Epidermal melanocyte (primary cell): ENCODE measurements around the gene ARMC10.
"Not testable (repeated sequence)": the region's sequence is repeated elsewhere in the genome, so short reads cannot be mapped to it uniquely, and the experiment has no call there.

Experiments used
- DNase-seq: peaks from one replicate; pipeline ENCODE4 v3.0.0; 2011; ENCODE audit warnings: low spot score; ENCODE audit not compliant: insufficient read length

Gene ARMC10

GRCh38 chr7:103078226-103078625, 3.3 kb downstream of the ARMC10 start:
- not testable (repeated sequence) for DNase-seq

GRCh38 chr7:103079836-103080235, 4.9 kb downstream of the ARMC10 start:
- no peak for DNase-seq

GRCh38 chr7:103080923-103081322, 6.0 kb downstream of the ARMC10 start:
- no peak for DNase-seq

- no peak for DNase-seq
These were observed 7.6 kb downstream of the ARMC10 start for GRCh38 chr7:103082497-103082896.

- DNase-seq, result no peak
These were observed 8.3 kb downstream of the ARMC10 start for GRCh38 chr7:103083210-103083609.

GRCh38 chr7:103092321-103092720, 17.4 kb downstream of the ARMC10 start:
- not testable (repeated sequence) for DNase-seq

- no peak for DNase-seq
These were observed 18.5 kb downstream of the ARMC10 start for GRCh38 chr7:103093429-103093828.

GRCh38 chr7:103094102-103094501, 19.2 kb downstream of the ARMC10 start:
- DNase-seq, result no peak

GRCh38 chr7:103095558-103095957, 20.6 kb downstream of the ARMC10 start:
- DNase-seq, result not testable (repeated sequence)

GRCh38 chr7:103097041-103097440, 22.1 kb downstream of the ARMC10 start:
- DNase-seq, result no peak

- no peak for DNase-seq
These were observed 25.4 kb downstream of the ARMC10 start for GRCh38 chr7:103100348-103100747.

- no peak for DNase-seq
These were observed 26.6 kb downstream of the ARMC10 start for GRCh38 chr7:103101543-103101942.

- DNase-seq, result no peak
These were observed 31.2 kb downstream of the ARMC10 start for GRCh38 chr7:103106005-103106702.

GRCh38 chr7:103106703-103107070, 31.7 kb downstream of the ARMC10 start:
- DNase-seq, result not testable (repeated sequence)

GRCh38 chr7:103113164-103113563, 38.2 kb downstream of the ARMC10 start:
- DNase-seq, result no peak

- DNase-seq, result no peak
These were observed 39.7 kb downstream of the ARMC10 start for GRCh38 chr7:103114576-103115008.

GRCh38 chr7:103115771-103116170, 40.8 kb downstream of the ARMC10 start:
- DNase-seq, result no peak

GRCh38 chr7:103116511-103116910, 41.6 kb downstream of the ARMC10 start:
- DNase-seq, result no peak

- peak; percentile 26 for DNase-seq
These were observed 42.1 kb downstream of the ARMC10 start for GRCh38 chr7:103116991-103117390.

- no peak for DNase-seq
These were observed 42.5 kb downstream of the ARMC10 start for GRCh38 chr7:103117465-103117864.

GRCh38 chr7:103119791-103120291, 44.9 kb downstream of the ARMC10 start:
- no peak for DNase-seq

- no peak for DNase-seq
These were observed 45.4 kb downstream of the ARMC10 start for GRCh38 chr7:103120362-103120761.

GRCh38 chr7:103121641-103122040, 46.7 kb downstream of the ARMC10 start:
- DNase-seq, result no peak
